ENCODE results near the gene SPRTN.

Gene SPRTN

GRCh38 chr1:231381729-231382128 lies 43.6 kb downstream of the SPRTN start:
- DNase-seq, result no peak

- no peak for DNase-seq
Measured at GRCh38 chr1:231382426-231382825, 44.3 kb downstream of the SPRTN start.

- no peak for DNase-seq
Measured at GRCh38 chr1:231383159-231383860, 45.2 kb downstream of the SPRTN start.

- DNase-seq, result no peak
Measured at GRCh38 chr1:231384696-231385415, 46.8 kb downstream of the SPRTN start.

- no peak for DNase-seq
Measured at GRCh38 chr1:231385416-231385748, 47.3 kb downstream of the SPRTN start.

DNA sequence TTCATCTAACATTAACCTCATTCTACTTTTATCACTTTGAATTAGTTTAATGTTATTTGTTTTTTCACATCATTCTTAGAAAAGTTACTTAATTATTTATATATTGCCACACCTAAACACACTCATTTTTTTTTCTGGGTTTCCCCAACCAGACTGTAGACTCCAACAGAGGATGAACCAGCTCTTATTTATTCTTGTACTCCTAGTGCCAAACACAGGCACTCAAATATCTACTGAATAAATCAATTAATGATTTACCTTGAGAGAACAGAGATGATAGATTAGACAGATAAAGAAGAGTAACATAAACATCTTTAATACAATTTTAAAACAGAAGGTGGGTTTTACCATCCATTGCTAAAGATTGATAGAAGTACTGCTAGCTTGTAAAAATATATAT lies 48.4 kb downstream of the SPRTN start:
- DNase-seq, result no peak

- DNase-seq, result no peak
Measured at GRCh38 chr1:231387770-231388669, 49.9 kb downstream of the SPRTN start.

- no peak for DNase-seq
Measured at GRCh38 chr1:231390071-231390470, 52.0 kb downstream of the SPRTN start.

DNA sequence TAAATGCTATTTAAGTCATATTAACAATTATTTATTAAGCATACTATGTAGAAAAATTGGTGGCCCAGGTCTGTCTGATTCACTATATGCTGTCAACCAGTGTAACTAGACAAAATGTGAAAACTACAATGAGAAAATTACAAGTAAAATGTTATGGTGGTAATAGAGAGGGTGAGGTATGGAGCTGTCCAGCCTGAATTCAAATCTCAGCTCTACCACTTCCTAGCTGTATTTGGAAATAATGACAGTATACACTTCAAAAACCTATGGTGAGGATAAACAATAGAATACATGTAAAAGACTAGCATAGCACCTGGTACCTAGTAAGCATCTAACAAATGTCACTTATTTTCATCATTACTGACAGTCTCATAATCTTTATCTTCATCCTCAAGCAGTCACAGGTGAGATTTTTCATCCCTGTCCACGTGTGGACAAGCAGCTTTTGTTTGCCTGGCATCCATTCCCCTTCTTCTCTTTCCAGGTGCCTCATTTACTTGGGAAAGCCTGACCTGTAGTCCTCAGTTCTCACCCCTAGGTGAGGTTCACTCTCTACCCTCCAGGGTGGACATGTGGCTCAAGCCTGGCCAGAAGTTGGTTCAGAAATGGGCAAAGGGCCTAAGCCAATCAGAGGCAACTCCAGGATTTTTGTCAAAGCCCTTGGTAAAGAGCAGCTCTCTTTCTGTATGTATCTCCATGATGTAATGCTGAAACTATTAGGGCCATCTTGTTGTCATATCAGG lies 54.5 kb downstream of the SPRTN start:
- DNase-seq, result no peak

- no peak for DNase-seq
Measured at GRCh38 chr1:231393668-231394067, 55.6 kb downstream of the SPRTN start.

DNA sequence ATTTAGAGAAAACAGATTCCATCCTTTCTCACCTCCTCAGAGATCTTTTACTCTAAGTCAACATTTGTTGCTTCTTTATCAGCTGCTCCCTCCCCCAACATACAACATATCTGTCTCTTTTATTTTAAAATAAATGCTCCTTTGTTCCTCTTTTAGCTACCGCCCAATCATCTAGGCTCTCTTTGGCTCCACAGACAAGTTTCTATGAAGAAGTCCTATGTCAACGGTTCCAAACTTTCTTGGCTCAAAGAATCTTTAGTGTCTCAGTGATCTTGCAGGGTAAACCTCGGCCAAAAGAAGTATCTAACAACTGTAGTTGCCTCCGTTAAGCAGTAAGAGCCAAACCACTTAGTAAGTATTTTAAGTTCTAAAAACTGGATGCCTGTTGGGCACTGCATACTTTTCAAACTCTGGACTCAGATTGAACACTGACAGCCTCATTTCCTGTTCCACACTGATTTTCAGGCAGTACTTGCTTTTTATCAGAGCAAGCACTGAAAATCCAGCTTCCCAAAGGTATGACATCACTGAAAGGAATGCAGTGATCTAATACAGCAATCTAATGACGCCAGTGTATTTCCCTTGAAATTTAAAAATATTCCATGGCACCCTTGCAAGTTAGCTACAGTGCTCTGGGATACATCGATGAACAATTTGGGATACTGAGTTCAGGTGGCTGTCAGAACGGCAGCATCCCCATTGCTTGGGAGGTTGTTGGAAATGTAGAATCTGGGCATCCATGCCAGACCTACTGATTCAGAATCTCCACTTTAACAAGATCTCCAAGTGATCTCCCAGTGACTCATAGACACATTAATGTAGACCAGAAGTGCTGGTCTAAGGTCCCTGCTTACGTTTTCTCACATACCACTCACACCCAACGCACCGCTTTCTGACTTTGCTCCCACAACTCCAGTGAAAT lies 57.2 kb downstream of the SPRTN start:
- no peak for DNase-seq

DNA sequence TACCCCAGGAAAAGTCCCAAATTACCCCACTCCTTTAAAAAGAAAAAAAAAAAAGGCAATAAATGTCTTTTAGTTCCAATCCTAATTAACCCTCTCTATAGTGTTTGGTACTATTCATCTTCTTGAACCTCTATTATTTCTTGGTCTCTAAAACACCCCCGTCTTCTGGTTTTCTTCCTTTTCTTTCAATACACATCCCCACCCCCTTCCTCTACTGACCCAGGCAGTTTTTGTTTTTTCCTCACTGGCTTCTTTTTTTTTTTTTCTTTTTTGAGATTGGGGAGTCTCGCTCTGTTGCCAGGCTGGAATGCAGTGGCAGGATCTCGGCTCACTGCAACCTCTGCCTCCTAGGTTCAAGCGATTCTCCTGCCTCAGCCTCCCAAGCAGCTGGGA lies 57.9 kb downstream of the SPRTN start:
- DNase-seq, result no peak

DNA sequence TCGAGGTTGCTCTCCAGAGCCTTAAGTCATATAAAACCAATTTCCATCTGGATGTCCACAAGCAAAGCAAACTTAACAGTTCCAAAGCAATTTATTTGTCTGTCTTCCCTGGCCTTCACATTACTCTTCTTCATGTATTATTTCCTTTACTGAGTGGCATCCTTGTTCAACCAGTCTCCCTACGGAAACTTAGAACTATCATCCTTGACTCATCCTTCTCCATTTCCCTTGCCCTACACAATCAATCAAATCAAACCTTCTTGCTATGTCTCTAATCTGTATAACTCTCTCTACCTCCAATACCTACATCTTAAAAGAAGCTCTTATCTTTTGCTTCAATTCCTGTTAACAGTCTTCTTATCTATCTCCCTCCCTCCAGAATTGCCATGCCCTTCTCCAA lies 58.5 kb downstream of the SPRTN start:
- DNase-seq, result no peak

- no peak for DNase-seq
Measured at GRCh38 chr1:231397886-231398671, 60.0 kb downstream of the SPRTN start.

DNA sequence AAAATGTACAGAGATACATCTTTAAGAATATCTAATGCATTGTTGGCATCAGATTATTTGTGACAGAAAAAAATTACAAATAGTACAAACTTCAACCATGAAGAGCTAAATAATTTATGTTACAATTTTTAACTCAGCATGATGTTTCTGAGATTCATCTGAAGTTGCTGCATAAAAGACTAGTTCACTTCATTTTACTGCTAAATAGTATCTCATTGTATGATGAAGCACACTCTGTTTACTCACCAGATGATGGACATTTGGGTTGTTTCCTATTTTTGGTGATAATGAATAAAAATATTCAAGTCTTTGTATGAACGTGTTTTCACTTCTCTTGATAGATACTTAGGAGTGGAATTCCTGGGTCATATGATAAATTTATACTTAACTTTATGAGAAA lies 63.4 kb downstream of the SPRTN start:
- no peak for DNase-seq

DNA sequence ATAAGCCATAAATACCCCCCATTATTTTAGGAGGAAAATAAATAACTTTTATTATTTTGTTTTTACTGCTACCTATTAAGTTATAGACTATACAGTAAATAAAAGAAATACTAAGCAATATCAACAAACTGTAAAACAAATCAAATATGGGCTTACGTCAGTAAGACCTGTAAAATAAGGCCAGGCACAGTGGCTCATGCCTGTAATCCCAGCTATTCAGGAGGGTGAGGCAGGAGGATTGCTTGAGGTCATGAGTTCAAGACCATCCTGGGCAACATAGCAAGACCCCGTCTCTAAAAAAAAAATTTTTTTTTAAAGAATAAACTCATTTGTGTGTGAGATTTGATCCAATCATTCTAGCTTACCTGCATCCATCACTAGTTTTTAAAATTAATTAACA lies 66.2 kb downstream of the SPRTN start:
- DNase-seq, result no peak

Measured in activated CD4-positive, CD25-positive, alpha-beta regulatory T cell treated with anti-CD3 and anti-CD28 coated beads, Interleukin-2, amount 50 U/mL, for 72 hours (primary cell).